ENCODE data around the gene ADRB1. TPM values are rescaled to one million over a fixed set of nuclear protein-coding genes. Genes with fewer than 3 reads are reported as not detected.
A peak's percentile ranks its signal among the peaks of the same experiment; 100 is the strongest.

ADRB1 gene
- total RNA-seq, 1 experiment from 2014 or later: 85.2 TPM

DNA sequence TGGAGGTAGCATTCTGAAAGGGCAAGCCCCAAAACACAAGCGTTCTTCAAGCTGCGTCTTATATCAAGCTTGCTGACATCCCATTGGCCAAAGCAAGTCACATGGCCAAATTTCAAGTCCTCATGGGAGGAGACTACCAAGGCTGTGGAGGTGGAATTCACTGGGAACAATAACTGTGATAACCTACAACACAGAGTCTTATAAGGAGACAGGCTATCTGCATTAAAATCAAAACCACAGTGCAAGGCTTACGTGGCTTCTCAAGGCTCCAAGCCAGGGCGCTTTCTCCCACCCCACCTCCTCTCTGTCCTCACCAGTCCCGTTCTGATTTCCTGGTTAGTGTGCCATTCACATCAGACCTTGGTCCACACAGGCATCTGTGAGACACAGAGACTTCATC is 39.4 kb downstream of the ADRB1 start:
- intact Hi-C loops (cut with micrococcal nuclease; ENCODE audit: unreplicated experiment): no loop called here
- TF ChIP-seq, protein P1, sequence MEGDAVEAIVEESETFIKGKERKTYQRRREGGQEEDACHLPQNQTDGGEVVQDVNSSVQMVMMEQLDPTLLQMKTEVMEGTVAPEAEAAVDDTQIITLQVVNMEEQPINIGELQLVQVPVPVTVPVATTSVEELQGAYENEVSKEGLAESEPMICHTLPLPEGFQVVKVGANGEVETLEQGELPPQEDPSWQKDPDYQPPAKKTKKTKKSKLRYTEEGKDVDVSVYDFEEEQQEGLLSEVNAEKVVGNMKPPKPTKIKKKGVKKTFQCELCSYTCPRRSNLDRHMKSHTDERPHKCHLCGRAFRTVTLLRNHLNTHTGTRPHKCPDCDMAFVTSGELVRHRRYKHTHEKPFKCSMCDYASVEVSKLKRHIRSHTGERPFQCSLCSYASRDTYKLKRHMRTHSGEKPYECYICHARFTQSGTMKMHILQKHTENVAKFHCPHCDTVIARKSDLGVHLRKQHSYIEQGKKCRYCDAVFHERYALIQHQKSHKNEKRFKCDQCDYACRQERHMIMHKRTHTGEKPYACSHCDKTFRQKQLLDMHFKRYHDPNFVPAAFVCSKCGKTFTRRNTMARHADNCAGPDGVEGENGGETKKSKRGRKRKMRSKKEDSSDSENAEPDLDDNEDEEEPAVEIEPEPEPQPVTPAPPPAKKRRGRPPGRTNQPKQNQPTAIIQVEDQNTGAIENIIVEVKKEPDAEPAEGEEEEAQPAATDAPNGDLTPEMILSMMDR (conservative IDR thresholded peaks at IDR 0.05; ENCODE audit: low read depth, low read length): no peak
- TF ChIP-seq EZH2 (IDR thresholded peaks at IDR 0.05; ENCODE audit: borderline replicate concordance, low read depth, low read length, poor library complexity, severe bottlenecking): no peak
- Histone ChIP-seq H3K27ac (ENCODE audit: low read depth, low read length, poor library complexity, severe bottlenecking) (no peak overlapping the region), H3K36me3 (ENCODE audit: insufficient read depth, low read length, poor library complexity, severe bottlenecking) (no peaks in the 10 kb centered on the region), H3K4me3 (ENCODE audit: low read depth, low read length, poor library complexity, severe bottlenecking) (no peak overlapping the region), H3K27me3 (replicated peaks; ENCODE audit: insufficient read depth, low read depth, low read length, poor library complexity) (no peaks in the 10 kb centered on the region), H3K9me3 (ENCODE audit: low read depth, low read length, poor library complexity, severe bottlenecking) (no peaks in the 10 kb centered on the region), H3K4me1 (ENCODE audit: insufficient read depth, low read length, poor library complexity, severe bottlenecking) (no peaks in the 10 kb centered on the region)
- ChIA-PET POLR2A (ENCODE audit: low non-redundant PET) (no interaction called here), CTCF (no interaction called here)
- DNase-seq (ENCODE audit: low spot score): no peak
- BruUV-seq (replicated peaks): no TSS peak

DNA sequence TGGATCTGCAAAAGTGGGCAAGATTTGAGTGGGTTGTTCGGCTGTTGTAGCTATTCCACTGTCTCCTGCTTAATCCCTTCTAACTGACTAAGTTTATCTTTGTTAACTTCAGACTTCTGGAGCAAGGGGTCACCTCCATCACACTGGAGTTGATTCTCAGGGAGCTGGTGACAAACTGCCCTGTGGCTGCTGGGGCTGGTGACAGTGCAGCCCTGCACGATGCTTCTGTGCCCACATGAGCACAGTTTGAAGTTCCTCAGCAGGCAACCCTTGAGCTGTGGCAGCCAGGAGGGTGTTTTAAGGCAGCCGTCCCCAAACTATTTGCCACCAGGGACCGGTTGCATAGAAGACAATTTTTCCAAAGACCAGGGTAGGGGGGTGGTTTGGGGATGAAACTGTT is 40.5 kb downstream of the ADRB1 start:
- POLR2A ChIA-PET (ENCODE audit: low non-redundant PET): interaction anchor here (0.5 kb wide), 2 partner anchors 17 to 699 kb away, joined by 3 read pairs; no protein-coding TSS in a partner anchor
- no peak for DNase-seq (ENCODE audit: low spot score)
- Histone ChIP-seq H3K27ac (ENCODE audit: low read depth, low read length, poor library complexity, severe bottlenecking) (no peak overlapping the region), H3K4me3 (ENCODE audit: low read depth, low read length, poor library complexity, severe bottlenecking) (no peak overlapping the region), H3K9me3 (ENCODE audit: low read depth, low read length, poor library complexity, severe bottlenecking) (no peaks in the 10 kb centered on the region), H3K27me3 (replicated peaks; ENCODE audit: insufficient read depth, low read depth, low read length, poor library complexity) (no peaks in the 10 kb centered on the region), H3K36me3 (ENCODE audit: insufficient read depth, low read length, poor library complexity, severe bottlenecking) (no peaks in the 10 kb centered on the region), H3K4me1 (ENCODE audit: insufficient read depth, low read length, poor library complexity, severe bottlenecking) (no peaks in the 10 kb centered on the region)
- no TSS peak for BruUV-seq (replicated peaks)
- TF ChIP-seq, protein P1 (conservative IDR thresholded peaks at IDR 0.05; ENCODE audit: low read depth, low read length): no peak
- no peak for TF ChIP-seq EZH2 (IDR thresholded peaks at IDR 0.05; ENCODE audit: borderline replicate concordance, low read depth, low read length, poor library complexity, severe bottlenecking)
- intact Hi-C loops (cut with micrococcal nuclease; ENCODE audit: unreplicated experiment): no loop called here
- CTCF ChIA-PET: no interaction called here

DNA sequence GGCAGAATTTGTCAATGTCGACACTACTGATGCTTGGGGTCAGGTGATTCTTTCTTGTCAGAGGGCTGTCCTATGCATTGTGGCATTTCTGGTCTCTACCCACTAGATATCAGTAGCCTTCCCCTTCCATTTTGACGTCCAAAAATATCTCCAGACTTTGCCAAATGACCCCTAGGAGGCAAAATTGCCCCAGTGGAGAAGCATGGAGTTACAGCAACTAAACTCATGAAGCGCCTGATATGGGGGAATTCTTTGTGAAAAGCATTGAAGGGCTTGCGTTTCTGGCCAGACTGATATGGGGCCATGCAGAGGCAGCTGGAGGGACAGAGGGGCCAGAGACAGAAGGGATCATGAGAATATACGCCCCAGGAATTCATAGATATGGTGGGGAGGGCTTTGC is 43.6 kb downstream of the ADRB1 start:
- Histone ChIP-seq H3K27me3 (replicated peaks; ENCODE audit: insufficient read depth, low read depth, low read length, poor library complexity) (no peaks in the 10 kb centered on the region), H3K36me3 (ENCODE audit: insufficient read depth, low read length, poor library complexity, severe bottlenecking) (no peaks in the 10 kb centered on the region), H3K9me3 (ENCODE audit: low read depth, low read length, poor library complexity, severe bottlenecking) (no peaks in the 10 kb centered on the region), H3K4me1 (ENCODE audit: insufficient read depth, low read length, poor library complexity, severe bottlenecking) (no peaks in the 10 kb centered on the region), H3K27ac (ENCODE audit: low read depth, low read length, poor library complexity, severe bottlenecking) (no peak overlapping the region), H3K4me3 (ENCODE audit: low read depth, low read length, poor library complexity, severe bottlenecking) (no peak overlapping the region)
- no peak for DNase-seq (ENCODE audit: low spot score)
- intact Hi-C loops (cut with micrococcal nuclease; ENCODE audit: unreplicated experiment): no loop called here
- BruUV-seq (replicated peaks): no TSS peak
- TF ChIP-seq EZH2 (IDR thresholded peaks at IDR 0.05; ENCODE audit: borderline replicate concordance, low read depth, low read length, poor library complexity, severe bottlenecking): no peak
- TF ChIP-seq, protein P1 (conservative IDR thresholded peaks at IDR 0.05; ENCODE audit: low read depth, low read length): peak; percentile 7; the same call in 1 of the 2 replicates
- POLR2A ChIA-PET (ENCODE audit: low non-redundant PET): no interaction called here
- CTCF ChIA-PET: interaction anchor here (0.7 to 0.9 kb wide), 2 partner anchors 14 to 16 kb away, joined by 3 read pairs; no protein-coding TSS in a partner anchor

All from A673 (cell line).